HEK293 (cell line): ENCODE measurements around the gene LSG1.
A peak's percentile ranks its signal among the peaks of the same experiment; 100 is the strongest.

ENCODE experiments used
- CTCF ChIA-PET: fragments of 350-600 bp; formaldehyde crosslinking; extraction: SDS; loops from one replicate; lab custom pipeline; 2021; ENCODE audit warnings: antibody characterized with exemption; lab: Yijun Ruan, JAX
- POLR2A ChIA-PET: fragments of 300-600 bp; formaldehyde crosslinking; extraction: SDS; loops from one replicate; lab custom pipeline; 2020; ENCODE audit warnings: antibody characterized with exemption, inconsistent platforms; lab: Yijun Ruan, JAX
- H3K27ac ChIP-seq: fragments of 200-500 bp; sonication (Bioruptor generic); 2 replicates; pipeline ENCODE4 v1.5.1; 2014; ENCODE audit warnings: low read depth, low read length, control low read depth, inconsistent platforms; ENCODE audit errors: extremely low read depth
- H3K36me3 ChIP-seq, 2 experiments: fragments of 200-500 bp in 1 of 2; sonication (Bioruptor generic) in 1 of 2; 1 replicate in 1 of 2; 2 replicates in 1 of 2; pipeline ENCODE4 v1.5.1; 2014 to 2017; ENCODE audit warnings: inconsistent platforms in 2 of 2, low read length in 2 of 2; ENCODE audit not compliant: control insufficient read depth in 2 of 2, insufficient read depth in 1 of 2
- H3K4me1 ChIP-seq: fragments of 200-500 bp; sonication (Bioruptor generic); 2 replicates; pipeline ENCODE4 v1.5.1; 2014; ENCODE audit warnings: mild to moderate bottlenecking, low read length, inconsistent platforms; ENCODE audit not compliant: control insufficient read depth, insufficient read depth
- H3K4me3 ChIP-seq: 2 replicates; pipeline ENCODE4 v1.5.1; 2011; ENCODE audit warnings: low read depth, mild to moderate bottlenecking, control low read depth, low read length, moderate library complexity
- H3K9me3 ChIP-seq: fragments of 200-500 bp; sonication (Bioruptor generic); 2 replicates; pipeline ENCODE4 v1.5.1; 2014; ENCODE audit warnings: low read depth, low read length, inconsistent platforms; ENCODE audit not compliant: control insufficient read depth, insufficient read depth
- GLIS1 ChIP-seq: fragments of 450-650 bp; formaldehyde crosslinking; IDR thresholded peaks from 2 replicates; pipeline ENCODE4 v1.5.1; 2016; ENCODE audit warnings: missing biosample characterization, missing genetic modification characterization
- KLF1 ChIP-seq: fragments of 450-650 bp; formaldehyde crosslinking; IDR thresholded peaks from 2 replicates; pipeline ENCODE4 v1.5.1; 2016; ENCODE audit warnings: missing biosample characterization, missing genetic modification characterization
- KLF7 ChIP-seq: fragments of 450-650 bp; formaldehyde crosslinking; IDR thresholded peaks from 2 replicates; pipeline ENCODE4 v1.5.1; 2016; ENCODE audit warnings: missing biosample characterization, missing genetic modification characterization, borderline replicate concordance
- SP2 ChIP-seq: fragments of 450-650 bp; formaldehyde crosslinking; IDR thresholded peaks from 2 replicates; pipeline ENCODE4 v1.5.1; 2016; ENCODE audit warnings: missing biosample characterization, missing genetic modification characterization
- SP7 ChIP-seq: fragments of 450-650 bp; formaldehyde crosslinking; IDR thresholded peaks from 2 replicates; pipeline ENCODE4 v1.5.1; 2016; ENCODE audit warnings: missing biosample characterization, missing genetic modification characterization
- ZBTB10 ChIP-seq: fragments of 450-650 bp; formaldehyde crosslinking; IDR thresholded peaks from 2 replicates; pipeline ENCODE4 v1.5.1; 2016; ENCODE audit warnings: missing biosample characterization, missing genetic modification characterization
- ZBTB7A ChIP-seq: fragments of 450-650 bp; formaldehyde crosslinking; IDR thresholded peaks from 2 replicates; pipeline ENCODE4 v1.5.1; 2016; ENCODE audit warnings: low read depth, missing biosample characterization, missing genetic modification characterization
- ZFHX2 ChIP-seq: fragments of 450-650 bp; formaldehyde crosslinking; conservative IDR thresholded peaks from 2 replicates; pipeline ENCODE4 v1.5.1; 2016; ENCODE audit warnings: missing biosample characterization, missing genetic modification characterization
- ZNF140 ChIP-seq: fragments of 450-650 bp; formaldehyde crosslinking; IDR thresholded peaks from 2 replicates; pipeline ENCODE4 v1.5.1; 2016; ENCODE audit warnings: missing biosample characterization, missing genetic modification characterization
- ZNF146 ChIP-seq: fragments of 450-650 bp; formaldehyde crosslinking; IDR thresholded peaks from 2 replicates; pipeline ENCODE4 v1.5.1; 2016; ENCODE audit warnings: missing biosample characterization, missing genetic modification characterization
- ZNF223 ChIP-seq: fragments of 450-650 bp; formaldehyde crosslinking; IDR thresholded peaks from 2 replicates; pipeline ENCODE4 v1.5.1; 2016; ENCODE audit warnings: missing biosample characterization, missing genetic modification characterization
- ZNF292 ChIP-seq: fragments of 450-650 bp; formaldehyde crosslinking; IDR thresholded peaks from 2 replicates; pipeline ENCODE4 v1.5.1; 2016; ENCODE audit warnings: low read depth, missing biosample characterization, missing genetic modification characterization, borderline replicate concordance
- ZNF423 ChIP-seq: fragments of 450-650 bp; formaldehyde crosslinking; IDR thresholded peaks from 2 replicates; pipeline ENCODE4 v1.5.1; 2016; ENCODE audit warnings: missing biosample characterization, missing genetic modification characterization
- ZNF473 ChIP-seq: fragments of 450-650 bp; formaldehyde crosslinking; IDR thresholded peaks from 2 replicates; pipeline ENCODE4 v1.5.1; 2017; ENCODE audit warnings: missing biosample characterization, missing genetic modification characterization
- ZNF530 ChIP-seq: fragments of 450-650 bp; formaldehyde crosslinking; IDR thresholded peaks from 2 replicates; pipeline ENCODE4 v1.5.1; 2016; ENCODE audit warnings: low read depth, missing biosample characterization, missing genetic modification characterization
- ZNF600 ChIP-seq: fragments of 450-650 bp; formaldehyde crosslinking; IDR thresholded peaks from 2 replicates; pipeline ENCODE4 v1.5.1; 2016; ENCODE audit warnings: missing biosample characterization, missing genetic modification characterization
- ZNF621 ChIP-seq: fragments of 450-650 bp; formaldehyde crosslinking; IDR thresholded peaks from 2 replicates; pipeline ENCODE4 v1.5.1; 2017; ENCODE audit warnings: missing biosample characterization, missing genetic modification characterization
- ZNF660 ChIP-seq: fragments of 450-650 bp; IDR thresholded peaks from 2 replicates; pipeline ENCODE4 v1.5.1; 2018; ENCODE audit warnings: missing biosample characterization, mild to moderate bottlenecking, missing genetic modification characterization
- ZNF670 ChIP-seq: fragments of 450-650 bp; formaldehyde crosslinking; IDR thresholded peaks from 2 replicates; pipeline ENCODE4 v1.5.1; 2016; ENCODE audit warnings: missing biosample characterization, missing genetic modification characterization, low read depth
- ZNF701 ChIP-seq: fragments of 450-650 bp; formaldehyde crosslinking; IDR thresholded peaks from 2 replicates; pipeline ENCODE4 v1.5.1; 2016; ENCODE audit warnings: missing biosample characterization, missing genetic modification characterization
- ZNF777 ChIP-seq: fragments of 450-650 bp; formaldehyde crosslinking; IDR thresholded peaks from 2 replicates; pipeline ENCODE4 v1.5.1; 2017; ENCODE audit warnings: missing biosample characterization, missing genetic modification characterization, borderline replicate concordance
- ZNF843 ChIP-seq: fragments of 450-650 bp; formaldehyde crosslinking; IDR thresholded peaks from 2 replicates; pipeline ENCODE4 v1.5.1; 2016; ENCODE audit warnings: missing biosample characterization, missing genetic modification characterization
- ZSCAN30 ChIP-seq: fragments of 450-650 bp; IDR thresholded peaks from 2 replicates; pipeline ENCODE4 v1.5.1; 2018; ENCODE audit warnings: missing biosample characterization, mild to moderate bottlenecking, missing genetic modification characterization, moderate library complexity
- ZSCAN4 ChIP-seq: fragments of 450-650 bp; formaldehyde crosslinking; IDR thresholded peaks from 2 replicates; pipeline ENCODE4 v1.5.1; 2017; ENCODE audit warnings: missing biosample characterization, missing genetic modification characterization

Gene LSG1

GRCh38 chr3:194685065-194685717, 13.2 kb upstream of the LSG1 start:
- no peaks in the 10 kb centered on the region for H3K9me3 ChIP-seq
- H3K4me3 ChIP-seq, result peak overlapping the region; percentile 59; the same call in 1 of the 2 replicates
- CTCF ChIA-PET, result interaction anchor here (1.0 to 1.2 kb wide), 2 partner anchors 9 to 13 kb away, joined by 3 read pairs; partner anchors contain the start of gene LSG1
- POLR2A ChIA-PET, result interaction anchor here (1.0 to 1.3 kb wide), 6 partner anchors 30 to 573 kb away, joined by 3 to 6 read pairs (median 4); no protein-coding TSS in a partner anchor
- H3K27ac ChIP-seq, result no peak overlapping the region; the same call in 1 of the 2 replicates
- H3K36me3 ChIP-seq, result peaks cover 0 to 8% of the 10 kb centered on the region in 2 experiments; a peak in 1 of 3 replicates
- TF ChIP-seq KLF1 (tag by site-specific recombination) (no peak), ZSCAN4 (tag by site-specific recombination) (no peak), KLF7 (no peak), ZNF701 (tag by site-specific recombination) (no peak), ZNF777 (tag by site-specific recombination) (no peak), ZNF621 (tag by site-specific recombination) (no peak), ZNF292 (tag by site-specific recombination) (no peak), ZNF423 (no peak)
- H3K4me1 ChIP-seq, result 0 out of 2 replicates have a peak, but pooled peaks cover 4% of the 10 kb centered on the region

- CTCF ChIA-PET, result interaction anchor here (0.5 to 3.4 kb wide), 33 partner anchors 10 to 588 kb away, joined by 3 to 32 read pairs (median 4); partner anchors contain the start of genes LSG1 and XXYLT1
- no peaks in the 10 kb centered on the region for H3K9me3 ChIP-seq
- POLR2A ChIA-PET, result interaction anchor here (1.3 to 1.4 kb wide), 3 partner anchors 318 to 586 kb away, joined by 3 to 6 read pairs (median 5); no protein-coding TSS in a partner anchor
- H3K27ac ChIP-seq, result no peak overlapping the region
- no peak overlapping the region for H3K4me3 ChIP-seq
- no peaks in the 10 kb centered on the region for H3K4me1 ChIP-seq
- H3K36me3 ChIP-seq, result peaks cover 0 to 8% of the 10 kb centered on the region in 2 experiments; a peak in 1 of 3 replicates
- TF ChIP-seq GLIS1 (tag by site-specific recombination) (peak; percentile 34; the same call in 1 of the 2 replicates), ZNF600 (no peak), ZBTB10 (tag by site-specific recombination) (no peak)
- TF ChIP-seq, all 188 proteins: peak for 1
Measured at GRCh38 chr3:194683380-194683779, 11.4 kb upstream of the LSG1 start.

- no peaks in the 10 kb centered on the region for H3K4me1 ChIP-seq
- no peak overlapping the region for H3K4me3 ChIP-seq
- POLR2A ChIA-PET, result interaction anchor here (0.6 to 1.4 kb wide), 5 partner anchors 11 to 587 kb away, joined by 3 to 8 read pairs (median 5); partner anchors contain the start of gene LSG1
- H3K9me3 ChIP-seq, result no peaks in the 10 kb centered on the region
- H3K27ac ChIP-seq, result no peak overlapping the region
- H3K36me3 ChIP-seq, result peaks cover 0 to 8% of the 10 kb centered on the region in 2 experiments; a peak in 1 of 3 replicates
- CTCF ChIA-PET, result interaction anchor here (0.5 to 3.4 kb wide), 53 partner anchors 10 to 967 kb away, joined by 3 to 32 read pairs (median 4); partner anchors contain the start of genes LSG1 and XXYLT1
- TF ChIP-seq ZNF223 (tag by site-specific recombination) (no peak), ZSCAN4 (tag by site-specific recombination) (no peak), ZNF670 (tag by site-specific recombination) (no peak), ZNF140 (tag by site-specific recombination) (no peak), ZBTB7A (no peak), ZNF660 (peak; percentile 85), ZNF146 (no peak), ZNF530 (tag by site-specific recombination) (no peak), ZFHX2 (tag by site-specific recombination) (no peak), ZSCAN30 (peak; percentile 64; the same call in 1 of the 2 replicates), SP2 (no peak), ZNF843 (tag by site-specific recombination) (no peak), SP7 (tag by site-specific recombination) (peak; percentile 52; the same call in 1 of the 2 replicates), ZNF473 (tag by site-specific recombination) (no peak)
Measured at GRCh38 chr3:194682694-194683310, 10.8 kb upstream of the LSG1 start.
